NB4 (cell line): Measurements from ENCODE around the gene KRT15.

Experiments
- POLR2A ChIP-seq: IDR thresholded peaks from 2 replicates; pipeline ENCODE4 v1.6.1; 2011; ENCODE audit warnings: mild to moderate bottlenecking; ENCODE audit not compliant: insufficient read length; ENCODE audit errors: extremely low read depth
- TF ChIP-seq, protein P1 (sequence below): IDR thresholded peaks from one replicate; pipeline ENCODE4 v1.5.1; 2012; ENCODE audit warnings: low read depth, low read length

DNA sequence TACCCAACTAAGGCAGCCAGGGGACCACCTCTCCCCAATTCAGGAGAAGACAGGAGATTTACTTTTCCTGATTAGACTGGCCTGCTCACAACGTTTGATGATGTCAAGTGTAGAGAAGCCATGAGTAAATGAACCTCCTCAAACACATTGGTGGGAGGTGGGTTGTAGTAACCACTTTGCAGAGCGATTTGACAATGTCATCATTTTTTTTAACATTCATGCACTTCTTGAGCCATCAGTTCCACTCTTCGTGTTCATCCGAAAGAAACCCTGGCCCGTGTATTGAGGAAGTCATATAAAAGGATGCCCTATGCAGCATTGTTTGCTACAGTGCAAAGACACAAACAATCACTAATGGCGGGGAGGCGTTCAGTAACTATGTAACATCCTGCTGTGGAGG is 14.9 kb upstream of the KRT15 start:
- TF ChIP-seq, protein P1, sequence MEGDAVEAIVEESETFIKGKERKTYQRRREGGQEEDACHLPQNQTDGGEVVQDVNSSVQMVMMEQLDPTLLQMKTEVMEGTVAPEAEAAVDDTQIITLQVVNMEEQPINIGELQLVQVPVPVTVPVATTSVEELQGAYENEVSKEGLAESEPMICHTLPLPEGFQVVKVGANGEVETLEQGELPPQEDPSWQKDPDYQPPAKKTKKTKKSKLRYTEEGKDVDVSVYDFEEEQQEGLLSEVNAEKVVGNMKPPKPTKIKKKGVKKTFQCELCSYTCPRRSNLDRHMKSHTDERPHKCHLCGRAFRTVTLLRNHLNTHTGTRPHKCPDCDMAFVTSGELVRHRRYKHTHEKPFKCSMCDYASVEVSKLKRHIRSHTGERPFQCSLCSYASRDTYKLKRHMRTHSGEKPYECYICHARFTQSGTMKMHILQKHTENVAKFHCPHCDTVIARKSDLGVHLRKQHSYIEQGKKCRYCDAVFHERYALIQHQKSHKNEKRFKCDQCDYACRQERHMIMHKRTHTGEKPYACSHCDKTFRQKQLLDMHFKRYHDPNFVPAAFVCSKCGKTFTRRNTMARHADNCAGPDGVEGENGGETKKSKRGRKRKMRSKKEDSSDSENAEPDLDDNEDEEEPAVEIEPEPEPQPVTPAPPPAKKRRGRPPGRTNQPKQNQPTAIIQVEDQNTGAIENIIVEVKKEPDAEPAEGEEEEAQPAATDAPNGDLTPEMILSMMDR = no peak
- no peak for TF ChIP-seq POLR2A
